GM18508 (cell line): ENCODE data around the gene ATP9A.
"Not testable (repeated sequence)": the region's sequence is repeated elsewhere in the genome, so short reads cannot be mapped to it uniquely, and the experiment has no call there.

Experiments
- ATAC-seq: cut with Tn5 transposase; IDR thresholded peaks from one replicate; pipeline ENCODE4 v1.9.1; 2021; ENCODE audit warnings: moderate number of reproducible peaks; ENCODE audit not compliant: insufficient read depth, unreplicated experiment

The ATP9A gene

DNA sequence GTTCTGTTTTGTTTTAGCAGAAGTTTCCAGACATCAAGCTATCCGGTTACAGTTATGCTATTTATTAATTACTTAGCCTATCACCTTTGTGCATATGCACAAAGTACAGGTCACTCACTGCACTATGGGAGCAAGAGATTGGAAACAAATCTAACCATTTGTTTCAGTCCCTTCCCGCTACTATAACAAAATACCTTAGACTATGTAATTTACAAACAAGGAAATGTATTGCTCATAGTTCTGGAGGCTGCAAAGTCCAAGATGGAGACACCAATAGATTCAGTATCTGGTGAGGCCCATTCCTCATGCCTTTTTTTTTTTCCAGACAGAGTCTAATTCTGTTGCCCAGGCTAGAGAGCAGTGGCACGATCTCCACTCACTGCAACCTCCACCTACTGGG lies 35.1 kb downstream of the ATP9A start:
- ATAC-seq, result no peak

DNA sequence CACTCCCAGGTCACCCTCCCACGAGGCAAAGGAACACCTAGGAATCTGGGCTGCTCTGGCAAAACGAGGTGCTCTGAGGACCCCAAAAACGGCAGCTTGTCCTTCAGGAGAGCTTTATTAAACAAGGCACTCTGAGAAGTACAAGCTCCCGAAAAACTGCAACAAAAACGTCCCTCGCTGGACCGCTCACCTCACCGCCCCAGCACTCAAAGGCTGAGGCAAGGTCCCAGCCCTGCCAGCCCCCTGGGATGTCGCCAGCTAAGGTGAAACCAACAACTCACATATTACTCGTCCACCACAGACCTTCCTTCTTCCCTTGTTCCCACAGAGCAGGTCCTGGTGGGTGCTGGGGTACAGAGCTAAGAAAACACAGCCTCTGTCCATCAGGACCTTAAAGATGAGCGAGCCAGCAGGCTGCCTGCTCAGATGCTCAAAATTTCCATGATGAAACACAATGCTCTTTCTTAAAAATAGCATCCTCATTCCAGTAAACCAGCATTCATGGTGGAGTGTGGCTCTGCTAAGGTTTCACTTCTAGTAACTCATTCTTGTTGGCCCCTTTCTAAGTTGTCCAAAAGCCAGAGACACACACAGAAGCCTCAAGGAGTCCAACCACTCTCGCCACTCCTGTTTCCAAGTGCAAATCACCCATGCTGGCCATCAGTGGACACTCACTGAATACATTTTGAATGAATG lies 35.9 kb downstream of the ATP9A start:
- no peak for ATAC-seq

DNA sequence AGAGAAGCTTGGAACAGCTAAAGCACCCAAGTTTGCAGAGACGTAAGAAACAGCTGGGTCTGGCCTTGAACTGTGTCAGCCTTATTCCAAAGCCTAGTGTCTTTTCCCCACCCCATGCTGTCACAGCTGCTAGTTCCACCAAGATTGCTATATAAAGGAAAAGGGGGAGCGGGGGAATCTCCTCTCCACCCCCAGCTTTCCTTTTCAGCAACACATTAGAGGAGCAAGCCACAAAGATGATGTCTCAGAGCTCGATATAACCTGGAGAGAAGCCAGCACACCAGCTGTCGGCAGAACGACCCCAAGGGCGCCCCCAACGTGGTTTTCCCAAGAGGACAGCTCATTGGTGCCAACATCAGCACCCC lies 36.5 kb downstream of the ATP9A start:
- no peak for ATAC-seq

DNA sequence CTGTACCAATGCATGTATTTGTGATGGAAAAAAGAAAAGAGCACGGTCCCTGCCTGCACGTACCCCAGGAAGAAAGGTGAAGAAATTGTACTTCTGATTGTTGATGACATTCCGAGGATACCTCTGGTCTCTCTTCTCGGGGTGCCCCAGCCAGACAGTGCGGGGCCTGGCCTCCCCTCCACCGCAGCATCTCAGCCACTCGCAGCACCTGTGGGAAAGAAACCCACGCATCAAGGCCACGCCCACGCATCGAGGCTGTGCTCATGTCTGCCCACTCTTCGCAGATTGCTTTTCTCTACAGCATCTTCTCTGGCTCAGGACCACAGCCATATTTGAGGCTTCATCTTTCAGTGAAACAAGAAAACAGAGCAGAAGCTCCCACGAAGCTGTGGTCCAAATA lies 38.4 kb downstream of the ATP9A start:
- no peak for ATAC-seq

DNA sequence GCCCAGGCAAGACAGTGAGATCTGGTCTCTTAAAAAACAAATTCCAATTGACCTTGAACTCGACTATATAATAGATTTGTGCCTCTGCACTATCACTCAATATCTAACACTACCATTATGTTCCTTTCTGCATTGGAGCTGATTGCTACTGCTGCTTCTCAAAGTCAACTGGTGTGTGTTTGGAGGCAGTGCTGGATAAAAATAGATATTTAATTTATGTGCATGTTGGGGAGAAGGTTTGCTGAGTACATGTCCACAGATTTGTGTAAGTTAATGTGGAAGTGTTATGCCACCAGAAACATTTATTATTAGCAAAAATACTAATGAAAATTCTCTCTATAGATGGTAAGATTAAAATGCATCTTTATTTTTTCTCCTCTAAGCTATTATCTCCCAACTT lies 39.5 kb downstream of the ATP9A start:
- ATAC-seq, result no peak

DNA sequence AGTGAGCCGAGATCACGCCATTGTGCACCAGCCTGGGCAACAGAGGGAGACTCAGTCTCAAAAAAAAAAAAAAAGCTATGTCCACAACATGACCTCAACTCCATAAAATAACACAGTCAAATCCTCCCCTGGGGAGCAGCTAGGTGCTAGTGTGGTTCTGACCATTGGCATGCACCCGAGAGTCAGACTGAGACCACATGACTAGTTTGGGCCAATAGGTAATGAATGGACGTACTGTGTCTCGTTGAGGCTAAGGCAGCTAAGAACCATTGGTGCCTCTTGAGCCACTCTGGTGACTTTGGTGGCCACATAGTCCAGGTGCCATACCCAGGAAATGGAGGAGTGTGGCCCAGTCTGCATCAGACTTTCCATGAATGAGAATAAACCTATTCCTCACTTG lies 40.3 kb downstream of the ATP9A start:
- ATAC-seq, result no peak

DNA sequence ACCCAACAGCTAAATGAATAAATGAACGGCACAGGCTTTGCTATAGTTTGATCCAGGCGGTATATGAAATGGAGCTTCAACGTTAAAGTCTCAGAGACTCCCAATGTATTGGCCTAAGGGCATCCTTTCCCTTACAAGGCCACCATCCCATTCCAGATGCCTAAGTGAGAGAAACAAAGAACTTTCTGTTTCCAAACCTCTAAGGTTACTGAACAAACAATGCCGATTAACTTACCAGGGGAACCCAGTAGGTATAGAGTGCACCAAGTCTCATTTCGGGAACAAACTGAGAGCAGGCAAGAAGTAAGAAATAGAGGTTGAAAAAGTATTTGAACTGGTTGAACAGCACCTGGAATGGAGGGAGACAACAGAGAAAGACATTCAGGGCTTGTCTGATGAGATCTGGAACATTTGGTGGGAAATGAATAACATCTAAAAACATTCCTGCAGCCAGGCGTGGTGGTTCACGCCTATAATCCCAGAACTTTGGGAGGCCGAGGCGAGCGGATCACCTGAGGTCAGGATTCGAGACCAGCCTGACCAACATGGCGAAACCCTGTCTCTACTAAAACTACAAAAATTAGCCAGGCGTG lies 42.5 kb downstream of the ATP9A start:
- no peak for ATAC-seq

DNA sequence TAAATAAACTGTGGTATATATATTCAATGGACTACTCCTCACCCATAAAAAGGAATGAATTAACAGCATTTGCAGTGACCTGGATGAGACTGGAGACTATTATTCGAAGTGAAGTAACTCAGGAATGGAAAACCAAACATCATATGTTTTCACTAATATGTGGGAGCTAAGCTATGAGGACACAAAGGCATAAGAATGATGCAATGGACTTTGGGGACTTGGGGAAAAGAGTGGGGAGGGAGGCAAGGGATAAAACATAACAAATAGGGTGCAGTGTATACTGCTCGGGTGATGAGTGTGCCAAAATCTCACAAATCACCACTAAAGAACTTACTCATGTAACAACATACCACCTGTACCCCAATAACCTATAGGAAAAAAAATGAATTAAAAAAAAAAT lies 45.2 kb downstream of the ATP9A start:
- not testable (repeated sequence) for ATAC-seq

DNA sequence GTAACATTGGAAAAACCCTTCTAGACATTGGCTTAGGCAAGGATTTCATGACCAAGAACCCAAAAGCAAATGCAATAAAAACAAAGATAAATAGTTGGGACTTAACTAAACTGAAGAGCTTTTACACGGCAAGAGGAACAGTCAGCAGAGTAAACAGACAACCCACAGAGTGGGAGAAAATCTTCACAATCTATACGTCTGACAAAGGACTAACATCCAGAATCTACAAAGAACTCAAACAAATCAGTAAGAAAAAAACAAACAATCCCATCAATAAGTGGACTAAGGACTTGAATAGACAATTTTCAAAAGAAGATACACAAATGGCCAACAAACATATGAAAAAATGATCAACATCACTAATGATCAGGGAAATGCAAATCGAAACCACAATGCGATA lies 45.9 kb downstream of the ATP9A start:
- ATAC-seq, result not testable (repeated sequence)

DNA sequence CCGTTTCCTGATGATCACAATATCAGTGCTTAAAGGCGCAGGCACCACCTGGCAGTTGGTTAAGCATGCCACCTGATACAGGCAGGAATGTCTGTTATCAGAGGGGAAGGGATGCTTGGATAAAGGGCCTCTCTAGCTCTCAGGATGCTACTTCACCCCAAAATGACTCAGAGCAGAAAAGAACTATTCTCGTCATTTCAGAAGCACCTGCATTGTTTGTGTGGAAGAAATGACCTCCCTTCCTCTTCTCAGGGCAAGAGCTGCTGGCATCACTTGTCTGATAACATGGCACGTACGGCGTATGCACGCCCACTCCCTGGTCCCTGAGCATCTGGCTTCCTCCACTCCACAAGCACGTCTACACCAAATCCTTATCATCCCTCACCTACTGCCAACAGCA lies 47.3 kb downstream of the ATP9A start:
- no peak for ATAC-seq

DNA sequence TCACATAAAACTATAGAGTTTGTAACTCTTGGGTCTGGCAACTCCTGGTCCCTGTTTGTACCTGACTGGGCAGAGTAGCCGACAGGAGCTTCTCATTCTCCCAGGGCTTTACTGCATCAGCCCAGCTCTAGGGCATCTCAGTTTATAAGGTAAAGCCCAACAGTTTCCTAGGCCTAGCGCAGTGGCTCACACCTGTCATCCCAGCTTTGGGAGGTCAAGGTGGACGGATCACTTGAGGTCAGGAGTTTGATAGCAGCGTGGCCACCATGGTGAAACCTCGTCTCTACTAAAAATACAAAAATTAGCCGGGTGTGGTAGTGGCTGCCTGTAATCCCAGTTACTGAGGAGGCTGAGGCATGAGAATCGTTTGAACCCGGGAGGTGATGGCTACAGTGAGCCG lies 47.8 kb downstream of the ATP9A start:
- ATAC-seq, result no peak

DNA sequence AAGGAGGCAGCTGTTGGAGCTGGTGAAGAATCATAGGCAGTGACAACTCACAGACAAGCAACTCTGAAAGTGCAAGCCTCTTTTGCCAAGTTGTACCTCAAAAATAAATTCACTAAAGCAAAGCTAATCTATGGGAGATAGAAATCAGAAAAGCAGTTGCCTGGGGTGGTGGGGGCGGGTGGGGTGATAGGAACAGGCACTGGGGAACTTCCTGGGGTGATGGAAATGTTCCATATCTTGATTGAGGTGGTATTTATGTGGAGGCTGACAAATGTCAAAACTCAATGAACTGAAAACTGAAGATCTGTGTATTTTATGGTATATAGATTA lies 52.4 kb downstream of the ATP9A start:
- ATAC-seq, result no peak

DNA sequence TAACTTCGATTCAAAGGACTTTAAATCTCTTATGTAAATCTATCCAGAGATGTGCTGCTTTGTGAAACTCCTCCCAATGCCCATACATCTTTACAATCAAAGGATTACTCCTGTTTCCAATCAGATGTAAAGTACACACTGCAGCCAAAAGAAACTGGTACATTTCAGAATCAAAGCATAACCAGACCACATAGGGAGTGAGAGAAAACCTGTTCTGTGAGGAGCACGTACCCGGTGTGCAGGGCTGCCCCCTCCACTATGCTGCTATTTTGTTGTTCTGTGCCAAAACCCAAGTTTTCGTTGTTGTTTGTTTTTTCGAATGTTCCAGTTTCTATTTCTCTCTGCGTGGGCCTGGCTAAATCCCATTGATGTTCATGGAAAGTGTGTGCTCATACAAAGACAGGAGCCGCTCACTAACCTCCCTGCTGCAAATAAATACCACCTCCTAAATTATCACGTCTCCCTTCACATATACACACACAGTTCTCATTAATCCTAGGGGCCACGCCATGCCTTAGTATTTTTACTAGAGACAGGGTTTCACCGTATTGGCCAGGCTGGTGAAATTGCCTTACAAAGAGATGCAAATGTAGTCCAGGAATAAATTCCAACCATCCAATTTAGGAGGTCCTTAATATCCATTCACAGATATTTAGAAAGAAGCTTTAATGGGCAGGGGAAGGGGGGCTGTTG lies 52.9 kb downstream of the ATP9A start:
- no peak for ATAC-seq

DNA sequence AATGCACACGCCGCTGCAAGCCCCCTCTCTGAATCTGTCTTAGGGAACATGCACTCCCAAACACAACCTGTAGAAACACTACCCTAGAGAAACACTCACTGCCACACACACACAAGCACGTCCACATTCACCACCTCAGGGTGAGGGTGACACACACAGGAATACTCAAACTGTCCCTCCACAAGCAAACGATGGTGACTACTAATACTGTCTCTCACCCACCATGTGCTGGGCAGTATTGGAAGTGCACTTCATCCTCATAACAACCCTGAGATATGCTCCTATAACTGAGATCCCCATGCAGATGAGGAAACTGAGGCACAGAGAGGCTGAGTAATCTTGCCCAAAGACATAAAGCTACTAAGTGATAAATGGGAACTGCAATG lies 55.0 kb downstream of the ATP9A start:
- ATAC-seq, result no peak

DNA sequence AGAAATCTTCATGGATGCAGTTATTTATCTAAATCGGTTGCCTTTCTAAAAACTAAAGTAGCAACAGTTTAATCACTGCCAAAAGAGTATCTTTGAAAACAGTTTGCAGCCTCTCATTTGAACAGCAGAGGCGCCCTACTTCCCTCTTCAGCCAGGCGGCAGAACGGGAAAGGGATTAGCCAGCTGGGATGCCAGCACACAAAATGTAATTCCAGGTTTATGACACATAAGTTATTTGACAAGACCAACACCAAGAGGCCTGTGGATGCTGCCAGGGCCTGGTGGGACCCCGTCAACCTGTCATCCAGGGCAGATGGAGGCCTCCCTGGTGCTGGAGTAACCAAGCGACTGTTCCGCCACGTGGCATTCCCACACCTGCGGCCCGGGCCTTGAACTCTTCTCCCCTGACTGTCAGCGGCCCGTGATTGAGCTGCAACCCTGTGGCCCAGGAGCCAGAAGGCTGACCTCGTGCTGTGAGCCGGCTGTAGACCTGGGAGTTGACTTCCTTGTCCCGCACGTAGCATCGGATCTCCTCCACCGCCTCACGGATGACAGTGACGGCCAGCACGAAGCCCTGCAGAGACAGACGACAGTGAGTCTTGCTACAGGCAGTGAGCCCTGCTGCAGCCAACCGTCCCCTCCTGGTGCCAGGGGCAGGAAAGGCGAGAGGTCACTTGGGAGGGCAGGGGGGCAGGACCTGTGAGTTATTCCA lies 55.5 kb downstream of the ATP9A start:
- no peak for ATAC-seq

DNA sequence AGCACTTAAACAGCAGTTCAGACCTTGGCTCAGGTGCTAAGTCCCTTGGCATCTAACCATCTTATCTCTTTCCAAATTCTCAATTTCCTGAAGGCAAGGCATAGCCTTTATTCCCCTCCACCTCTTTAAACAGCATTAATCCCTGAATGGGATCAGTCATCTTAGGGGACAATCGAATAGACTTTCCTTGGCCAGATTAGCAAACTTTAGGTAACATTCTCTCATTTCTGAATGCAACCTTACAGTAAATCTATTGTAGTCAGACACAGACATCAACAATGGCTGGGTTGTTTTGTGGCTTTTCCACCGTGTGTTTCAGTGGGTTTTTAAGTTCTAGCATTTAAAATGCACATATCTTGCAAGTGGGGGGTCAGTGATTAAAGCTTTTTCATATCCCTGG lies 56.8 kb downstream of the ATP9A start:
- no peak for ATAC-seq

DNA sequence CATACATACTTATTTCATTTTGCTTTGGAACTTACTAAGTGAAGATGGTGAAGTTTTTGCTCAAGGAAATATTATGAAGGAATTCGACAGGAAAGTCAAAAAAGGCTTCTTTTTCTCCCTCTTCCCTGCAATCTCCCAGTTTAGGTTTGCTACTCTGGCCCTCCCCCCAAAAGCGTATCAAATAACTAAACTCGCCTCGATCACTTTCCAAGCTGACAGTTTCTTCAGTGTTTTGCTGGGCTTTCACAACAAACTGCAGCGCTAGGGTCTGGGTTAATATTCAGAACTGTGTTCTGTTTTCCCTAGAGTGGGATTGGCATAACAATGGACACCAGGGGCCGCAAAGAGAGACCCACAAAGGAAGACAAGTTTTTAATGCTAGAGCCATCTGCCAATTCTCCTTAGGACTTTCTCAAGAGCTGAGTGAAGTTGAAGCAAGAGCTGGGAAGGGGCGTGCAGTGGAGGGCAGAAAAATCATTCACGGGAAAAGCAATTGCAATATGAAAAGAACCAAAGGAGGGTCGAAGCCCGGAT lies 57.8 kb downstream of the ATP9A start:
- no peak for ATAC-seq

DNA sequence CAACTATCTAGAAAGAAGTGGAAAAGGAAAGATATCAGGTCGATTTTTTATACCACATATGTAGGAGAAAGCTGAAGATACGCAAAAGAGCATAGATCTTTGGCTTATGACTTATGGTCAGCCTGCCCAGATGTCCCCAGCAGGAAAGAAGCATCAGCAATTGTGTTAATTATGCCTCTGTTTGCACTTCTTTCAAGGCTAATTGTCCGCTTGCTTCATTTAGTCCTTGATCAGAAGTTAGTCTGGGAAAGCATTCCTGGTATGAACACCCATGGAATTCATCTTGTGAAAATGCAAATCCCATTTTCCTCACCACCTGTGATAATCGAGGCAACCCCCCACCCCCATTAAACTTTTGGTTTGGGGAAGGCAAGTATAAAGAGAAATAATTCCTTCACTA lies 62.8 kb downstream of the ATP9A start:
- no peak for ATAC-seq

DNA sequence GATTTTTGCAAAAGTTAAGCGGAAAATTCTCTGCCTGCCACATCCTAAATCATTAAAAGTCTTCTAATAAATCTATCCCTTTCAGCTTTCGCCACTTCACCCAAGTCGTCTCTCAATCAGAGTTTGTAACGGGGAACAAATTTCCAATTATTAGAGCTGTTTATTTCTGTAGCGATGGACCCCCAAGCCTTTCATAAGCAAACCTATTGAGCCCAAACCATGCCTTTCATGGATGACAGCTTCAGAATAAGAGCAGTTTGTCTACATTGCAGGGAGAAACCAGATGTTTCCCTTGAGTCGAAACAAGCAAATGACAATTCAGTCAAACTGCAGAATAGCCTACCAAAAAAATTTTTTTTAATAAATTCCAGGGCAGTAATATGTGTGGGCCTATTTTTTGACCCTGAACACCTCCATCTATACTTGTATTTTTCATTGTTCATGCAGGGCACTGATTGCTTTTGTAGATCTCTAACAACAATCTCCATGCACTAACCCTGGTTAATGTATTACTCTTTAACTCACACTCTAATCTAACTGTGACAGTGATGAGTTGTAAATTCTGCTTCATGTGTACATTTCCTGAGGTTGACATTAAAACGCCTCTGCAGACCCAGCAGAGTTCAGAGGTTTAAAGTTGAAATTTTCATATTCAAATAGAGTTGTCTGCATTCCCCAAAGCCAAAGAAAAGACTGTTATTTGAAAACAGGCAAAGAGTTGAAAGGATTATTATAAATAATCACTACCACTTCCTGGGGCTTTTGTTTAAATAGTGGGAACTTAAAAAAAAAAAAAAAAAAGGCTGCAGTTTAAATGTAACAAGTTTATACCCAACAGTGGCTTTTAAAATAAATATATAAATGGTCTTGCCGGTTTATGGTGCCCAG lies 64.5 kb downstream of the ATP9A start:
- no peak for ATAC-seq

DNA sequence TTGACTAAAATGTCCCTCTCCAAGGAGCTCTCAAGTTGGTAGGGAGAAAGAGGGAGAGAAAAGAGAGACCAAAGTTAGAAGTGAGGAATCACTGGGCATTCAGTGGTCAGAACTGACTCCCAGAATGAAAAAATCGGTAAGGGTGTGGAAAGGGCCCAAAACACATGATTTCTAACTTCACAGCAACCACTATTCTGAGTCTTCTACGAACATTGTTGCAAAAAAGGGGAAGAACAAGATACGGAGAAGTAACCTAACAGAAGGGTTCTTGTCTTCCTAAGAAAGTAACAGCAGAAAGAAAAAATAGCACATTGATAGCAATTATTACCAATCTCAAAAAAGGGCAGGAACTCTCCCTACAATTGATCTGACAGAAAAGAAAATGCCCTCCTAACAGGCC lies 65.6 kb downstream of the ATP9A start:
- ATAC-seq, result no peak
